GM21528 (cell line): ENCODE results near the gene FOLR1.

Source experiments
- ATAC-seq: cut with Tn5 transposase; IDR thresholded peaks from one replicate; pipeline ENCODE4 v1.9.1; 2021; ENCODE audit warnings: mild to moderate bottlenecking, moderate library complexity; ENCODE audit not compliant: unreplicated experiment, low FRiP score

FOLR1 gene

GRCh38 chr11:72222907-72223614 is 31.1 kb downstream of the FOLR1 start:
- peak; percentile 67 for ATAC-seq

GRCh38 chr11:72223615-72224563 is 31.9 kb downstream of the FOLR1 start:
- peak; percentile 47 for ATAC-seq

- ATAC-seq = no peak
These were observed 32.8 kb downstream of the FOLR1 start, which contains the start of gene INPPL1 for GRCh38 chr11:72224564-72225410. TSS of gene INPPL1 (plus strand) at chr11:72224767. CDS start at chr11:72224985, 218 bp downstream.

GRCh38 chr11:72225411-72225951 is 33.5 kb downstream of the FOLR1 start:
- no peak for ATAC-seq

GRCh38 chr11:72226701-72227100 is 34.8 kb downstream of the FOLR1 start:
- ATAC-seq = no peak

GRCh38 chr11:72227316-72228228 is 35.6 kb downstream of the FOLR1 start:
- ATAC-seq = no peak

- no peak for ATAC-seq
These were observed 36.4 kb downstream of the FOLR1 start for GRCh38 chr11:72228229-72228843.

GRCh38 chr11:72228844-72229231 is 36.9 kb downstream of the FOLR1 start:
- no peak for ATAC-seq

- ATAC-seq = no peak
These were observed 37.5 kb downstream of the FOLR1 start for GRCh38 chr11:72229336-72229924.

GRCh38 chr11:72229925-72230763 is 38.2 kb downstream of the FOLR1 start:
- no peak for ATAC-seq

GRCh38 chr11:72230764-72231365 is 38.9 kb downstream of the FOLR1 start:
- no peak for ATAC-seq

GRCh38 chr11:72231396-72232259 is 39.7 kb downstream of the FOLR1 start:
- no peak for ATAC-seq

GRCh38 chr11:72232260-72233055 is 40.5 kb downstream of the FOLR1 start:
- no peak for ATAC-seq

GRCh38 chr11:72233056-72233772 is 41.3 kb downstream of the FOLR1 start:
- no peak for ATAC-seq
